ENCODE results near the gene AP5Z1.
A peak's percentile ranks its signal among the peaks of the same experiment; 100 is the strongest.

The AP5Z1 gene

DNA sequence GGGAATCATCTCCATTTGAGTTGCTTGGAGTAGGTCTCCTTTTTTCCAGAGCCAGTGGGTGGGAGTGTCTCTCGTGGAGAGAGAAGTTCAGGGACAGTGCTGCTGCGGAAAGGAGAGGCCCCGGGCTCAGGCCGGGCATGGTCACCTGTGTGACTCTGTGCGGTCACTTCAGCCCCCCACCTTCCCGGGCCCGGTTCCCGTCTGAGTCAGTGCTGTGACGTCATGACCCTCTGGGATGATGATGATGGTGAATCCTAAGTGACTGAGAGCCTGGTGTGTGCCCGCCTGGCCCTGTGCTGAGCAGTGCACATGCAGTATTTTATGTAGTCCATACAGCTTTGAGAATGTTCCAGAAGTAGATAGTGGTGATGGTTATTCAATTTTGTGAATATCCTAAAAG is 32.6 kb upstream of the AP5Z1 start:
- H3K27ac ChIP-seq: no peak overlapping the region
- peaks cover 35% of the 10 kb centered on the region for H3K36me3 ChIP-seq (ENCODE audit: insufficient read depth, low read length)
- TF ChIP-seq EZH2 (IDR thresholded peaks at IDR 0.05): no peak
- TF ChIP-seq FOXP2 (optimal IDR thresholded peaks at IDR 0.05; ENCODE audit: control extremely low read depth, extremely low read length, insufficient read depth): no peak
- no peak for TF ChIP-seq POLR2AphosphoS5 (IDR thresholded peaks at IDR 0.05; ENCODE audit: borderline replicate concordance, low read depth, low read length)
- no peak overlapping the region for H3K9ac ChIP-seq (ENCODE audit: insufficient read length)
- no peak overlapping the region for H3K4me3 ChIP-seq
- H3K9me3 ChIP-seq (ENCODE audit: low read depth, low read length): no peaks in the 10 kb centered on the region
- DNase-seq (ENCODE audit: low read depth, low spot score): no peak

DNA sequence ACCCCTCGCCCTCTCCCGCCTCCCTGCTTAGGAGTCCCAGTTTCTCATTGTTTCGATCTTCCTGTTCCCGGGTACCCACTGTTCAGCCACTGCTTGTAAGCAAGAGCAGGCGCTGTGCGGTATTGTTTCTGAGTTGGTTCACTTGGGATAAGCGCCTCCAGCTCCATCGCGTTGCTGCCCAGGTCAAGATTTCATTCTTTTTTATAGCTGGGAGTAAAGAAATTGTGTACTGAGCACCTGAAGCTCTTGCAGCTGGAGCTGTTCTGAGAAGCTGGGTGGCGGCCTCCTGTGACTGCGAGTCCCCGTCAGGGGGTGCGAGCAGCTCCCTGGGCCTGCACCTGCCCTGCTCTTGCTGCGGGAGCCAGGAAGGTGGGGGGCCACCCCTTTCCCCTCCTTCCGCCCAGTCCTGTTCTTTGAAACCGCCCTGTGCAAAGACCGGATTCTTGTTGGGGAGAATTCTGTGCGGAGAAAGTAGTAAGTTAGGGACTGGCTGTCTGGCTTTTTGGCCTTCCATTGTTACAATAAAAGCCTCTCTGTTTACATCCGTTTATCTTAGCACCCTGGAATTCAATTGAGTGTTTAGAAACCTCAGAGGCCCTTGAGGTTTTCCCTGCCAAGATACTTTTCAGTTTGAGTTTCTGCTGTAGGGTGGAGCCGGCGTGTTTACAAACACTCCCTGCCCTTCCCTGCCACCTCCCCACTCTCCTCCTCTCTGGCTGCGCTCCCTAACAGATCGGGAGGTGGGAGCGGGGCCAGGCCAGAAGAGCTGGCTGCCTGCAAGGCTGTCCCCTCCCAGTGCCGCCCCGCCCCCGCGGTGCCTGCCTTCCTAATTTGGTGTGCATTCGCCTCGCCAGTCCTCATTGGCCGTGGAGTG is 30.8 kb upstream of the AP5Z1 start:
- H3K27ac ChIP-seq: peak overlapping the region; percentile 94
- TF ChIP-seq FOXP2 (optimal IDR thresholded peaks at IDR 0.05; ENCODE audit: control extremely low read depth, extremely low read length, insufficient read depth): peak; percentile 98
- no peak for TF ChIP-seq EZH2 (IDR thresholded peaks at IDR 0.05)
- H3K9ac ChIP-seq (ENCODE audit: insufficient read length): peak overlapping the region; percentile 72
- H3K9me3 ChIP-seq (ENCODE audit: low read depth, low read length): no peaks in the 10 kb centered on the region
- peaks cover 50% of the 10 kb centered on the region for H3K36me3 ChIP-seq (ENCODE audit: insufficient read depth, low read length)
- peak overlapping the region; percentile 69 for H3K4me3 ChIP-seq
- peak; percentile 60 for DNase-seq (ENCODE audit: low read depth, low spot score)

DNA sequence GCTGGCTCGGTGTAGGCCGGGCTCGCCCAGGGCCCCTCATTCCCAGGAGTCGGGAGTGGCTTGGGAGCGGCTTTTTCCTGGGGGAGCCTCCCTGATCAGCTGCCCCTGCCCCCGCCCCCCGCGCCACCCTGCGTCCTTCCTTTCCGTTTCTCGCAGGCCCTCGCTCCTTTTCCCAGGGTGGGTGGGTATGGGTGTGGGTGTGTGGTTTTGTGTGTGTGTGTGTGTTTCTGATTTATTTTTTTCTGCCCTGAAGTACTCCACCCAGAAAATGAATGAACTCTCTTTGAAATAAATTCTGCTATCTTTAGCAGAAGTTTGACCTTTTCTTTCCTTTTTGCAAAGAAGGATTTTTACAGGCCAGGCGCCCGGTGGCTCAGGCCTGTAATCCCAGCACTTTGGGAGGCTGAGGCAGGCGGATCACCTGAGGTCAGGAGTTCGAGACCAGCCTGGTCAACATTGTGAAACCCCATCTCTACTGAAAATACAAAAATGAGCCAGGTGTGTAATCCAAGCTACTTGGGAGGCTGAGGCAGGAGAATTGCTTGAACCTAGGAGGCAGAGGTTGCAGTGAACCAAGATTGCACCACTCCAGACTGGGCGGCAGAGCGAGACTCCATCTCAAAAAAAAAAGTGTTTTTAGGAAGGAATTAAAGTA is 30.0 kb upstream of the AP5Z1 start:
- H3K9ac ChIP-seq (ENCODE audit: insufficient read length): peak overlapping the region; percentile 72
- H3K4me3 ChIP-seq: peak overlapping the region; percentile 69
- H3K36me3 ChIP-seq (ENCODE audit: insufficient read depth, low read length): peaks cover 55% of the 10 kb centered on the region
- H3K27ac ChIP-seq: peak overlapping the region; percentile 94
- no peak for DNase-seq (ENCODE audit: low read depth, low spot score)
- H3K9me3 ChIP-seq (ENCODE audit: low read depth, low read length): no peaks in the 10 kb centered on the region
- TF ChIP-seq FOXP2 (optimal IDR thresholded peaks at IDR 0.05; ENCODE audit: control extremely low read depth, extremely low read length, insufficient read depth) (no peak), POLR2AphosphoS5 (IDR thresholded peaks at IDR 0.05; ENCODE audit: borderline replicate concordance, low read depth, low read length) (no peak), EZH2 (IDR thresholded peaks at IDR 0.05) (no peak)

DNA sequence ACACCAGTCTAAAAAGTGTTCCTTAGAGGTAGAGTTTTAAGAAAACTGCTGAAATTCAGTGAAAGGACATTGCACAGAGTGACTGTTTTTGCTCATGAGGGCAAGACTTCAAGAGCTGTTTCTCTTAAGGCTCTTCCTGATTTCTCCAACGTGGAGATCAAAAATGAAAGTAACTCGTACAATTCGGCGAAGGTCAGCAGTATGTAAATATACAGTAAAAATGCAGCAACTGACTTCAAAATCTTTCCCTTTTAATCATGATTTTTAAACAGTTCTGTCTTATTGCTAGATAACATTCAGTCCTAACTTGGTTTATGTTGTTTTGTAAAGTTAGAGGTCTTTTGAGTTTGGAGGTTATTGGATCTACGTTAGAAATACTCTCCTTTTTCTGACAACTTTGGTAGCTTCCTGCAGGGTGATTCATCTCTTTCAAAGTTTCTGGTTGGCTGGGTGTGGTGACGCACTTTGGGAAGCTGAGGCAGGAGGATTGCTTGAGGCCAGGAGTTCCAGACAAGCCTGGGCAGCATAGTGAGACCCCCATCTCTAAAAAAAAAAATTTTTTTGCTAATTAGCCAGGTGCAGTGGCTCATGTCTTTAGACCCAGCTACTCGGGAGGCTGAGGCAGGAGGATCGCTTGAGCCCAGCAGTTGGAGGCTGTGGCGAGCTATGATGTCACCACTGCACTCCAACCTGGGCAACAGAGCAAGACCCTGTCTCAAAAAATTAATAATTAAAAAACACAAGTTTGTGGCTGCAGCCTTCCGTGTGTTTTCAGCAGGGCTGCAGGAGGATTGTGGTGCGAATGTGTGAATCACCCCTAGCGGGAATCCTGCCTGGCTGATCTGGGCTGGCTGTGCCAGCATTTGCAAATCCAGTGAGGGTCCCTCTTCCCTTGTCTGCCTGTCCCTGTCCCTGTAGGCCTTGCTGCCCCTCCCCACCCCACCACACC is 29.2 kb upstream of the AP5Z1 start:
- no peaks in the 10 kb centered on the region for H3K9me3 ChIP-seq (ENCODE audit: low read depth, low read length)
- H3K4me3 ChIP-seq: peak overlapping the region; percentile 69
- TF ChIP-seq EZH2 (IDR thresholded peaks at IDR 0.05) (no peak), FOXP2 (optimal IDR thresholded peaks at IDR 0.05; ENCODE audit: control extremely low read depth, extremely low read length, insufficient read depth) (no peak), POLR2AphosphoS5 (IDR thresholded peaks at IDR 0.05; ENCODE audit: borderline replicate concordance, low read depth, low read length) (no peak)
- peak overlapping the region; percentile 72 for H3K9ac ChIP-seq (ENCODE audit: insufficient read length)
- no peak for DNase-seq (ENCODE audit: low read depth, low spot score)
- H3K27ac ChIP-seq: peak overlapping the region; percentile 94
- H3K36me3 ChIP-seq (ENCODE audit: insufficient read depth, low read length): peaks cover 51% of the 10 kb centered on the region

DNA sequence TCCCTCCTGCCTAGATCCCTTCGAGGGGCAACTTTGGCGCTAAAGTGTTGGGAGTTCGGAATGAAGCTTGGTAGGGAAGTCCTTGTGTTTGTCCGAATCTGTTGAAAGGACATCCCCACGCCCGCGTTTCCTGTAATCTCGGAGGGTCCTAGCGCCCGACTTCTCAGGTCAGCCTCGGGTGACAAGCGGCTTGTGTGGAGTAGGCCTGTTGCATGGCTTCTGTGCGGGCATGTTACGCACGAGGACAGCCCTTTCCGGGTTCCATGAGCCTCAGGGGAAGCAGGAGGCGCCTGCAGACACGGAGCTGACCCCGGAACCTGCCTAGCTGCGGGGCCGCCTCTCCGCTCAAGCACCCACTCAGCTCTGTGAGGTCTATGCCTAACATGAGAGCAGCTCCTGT is 28.4 kb upstream of the AP5Z1 start:
- no peak for DNase-seq (ENCODE audit: low read depth, low spot score)
- Histone ChIP-seq H3K9me3 (ENCODE audit: low read depth, low read length) (no peaks in the 10 kb centered on the region), H3K27ac (no peak overlapping the region), H3K36me3 (ENCODE audit: insufficient read depth, low read length) (peaks cover 54% of the 10 kb centered on the region), H3K4me3 (no peak overlapping the region), H3K9ac (ENCODE audit: insufficient read length) (no peak overlapping the region)
- TF ChIP-seq FOXP2 (optimal IDR thresholded peaks at IDR 0.05; ENCODE audit: control extremely low read depth, extremely low read length, insufficient read depth) (no peak), EZH2 (IDR thresholded peaks at IDR 0.05) (no peak), POLR2AphosphoS5 (IDR thresholded peaks at IDR 0.05; ENCODE audit: borderline replicate concordance, low read depth, low read length) (no peak)

DNA sequence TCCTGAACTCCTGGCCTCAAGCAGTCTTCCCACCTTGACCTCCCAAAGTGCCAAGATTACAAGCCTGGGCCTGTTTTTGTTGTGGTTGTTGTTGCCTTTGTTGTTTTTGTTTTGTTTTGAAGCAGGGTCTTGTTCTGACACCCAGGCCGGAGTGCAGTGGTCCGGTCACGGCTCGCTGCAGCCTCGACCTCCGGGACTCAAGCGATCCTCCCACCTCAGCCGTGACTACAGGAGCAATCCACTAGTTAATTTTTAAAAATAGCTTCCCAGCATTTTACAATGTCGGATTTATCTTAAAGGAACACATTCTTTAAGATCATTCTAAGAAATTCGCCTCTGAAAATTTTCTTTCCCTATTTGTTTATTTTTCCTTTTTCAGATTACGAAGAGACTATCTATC is 27.7 kb upstream of the AP5Z1 start:
- no peaks in the 10 kb centered on the region for H3K9me3 ChIP-seq (ENCODE audit: low read depth, low read length)
- no peak overlapping the region for H3K4me3 ChIP-seq
- peaks cover 48% of the 10 kb centered on the region for H3K36me3 ChIP-seq (ENCODE audit: insufficient read depth, low read length)
- TF ChIP-seq FOXP2 (optimal IDR thresholded peaks at IDR 0.05; ENCODE audit: control extremely low read depth, extremely low read length, insufficient read depth) (no peak), POLR2AphosphoS5 (IDR thresholded peaks at IDR 0.05; ENCODE audit: borderline replicate concordance, low read depth, low read length) (no peak), EZH2 (IDR thresholded peaks at IDR 0.05) (no peak)
- no peak overlapping the region for H3K9ac ChIP-seq (ENCODE audit: insufficient read length)
- DNase-seq (ENCODE audit: low read depth, low spot score): no peak
- H3K27ac ChIP-seq: peak overlapping the region; percentile 60

DNA sequence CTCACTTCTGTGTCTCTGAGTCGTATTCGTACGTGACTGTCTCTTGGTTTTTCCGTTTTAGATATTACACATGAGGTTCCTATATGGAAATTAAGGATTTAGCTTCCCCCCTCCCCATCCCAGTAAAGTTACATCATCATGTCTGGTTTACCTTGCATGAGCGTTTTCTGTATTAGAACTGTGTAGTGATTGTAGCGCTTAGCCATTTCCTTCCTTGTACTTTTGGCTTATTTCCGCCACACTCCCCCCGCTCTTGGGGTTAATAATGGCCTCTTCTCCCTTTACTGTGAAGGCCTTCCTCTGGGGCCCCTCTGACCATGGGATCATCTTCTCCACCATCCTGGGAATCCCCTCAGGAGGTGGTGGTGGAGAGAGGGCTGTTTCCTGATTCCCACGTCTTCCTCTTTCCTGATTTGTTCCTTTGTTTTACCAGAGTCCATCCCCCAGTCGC is 27.2 kb upstream of the AP5Z1 start:
- Histone ChIP-seq H3K27ac (peak overlapping the region; percentile 60), H3K9me3 (ENCODE audit: low read depth, low read length) (no peaks in the 10 kb centered on the region), H3K4me3 (no peak overlapping the region), H3K9ac (ENCODE audit: insufficient read length) (no peak overlapping the region), H3K36me3 (ENCODE audit: insufficient read depth, low read length) (peaks cover 45% of the 10 kb centered on the region)
- no peak for DNase-seq (ENCODE audit: low read depth, low spot score)
- TF ChIP-seq POLR2AphosphoS5 (IDR thresholded peaks at IDR 0.05; ENCODE audit: borderline replicate concordance, low read depth, low read length) (no peak), FOXP2 (optimal IDR thresholded peaks at IDR 0.05; ENCODE audit: control extremely low read depth, extremely low read length, insufficient read depth) (no peak), EZH2 (IDR thresholded peaks at IDR 0.05) (no peak)

DNA sequence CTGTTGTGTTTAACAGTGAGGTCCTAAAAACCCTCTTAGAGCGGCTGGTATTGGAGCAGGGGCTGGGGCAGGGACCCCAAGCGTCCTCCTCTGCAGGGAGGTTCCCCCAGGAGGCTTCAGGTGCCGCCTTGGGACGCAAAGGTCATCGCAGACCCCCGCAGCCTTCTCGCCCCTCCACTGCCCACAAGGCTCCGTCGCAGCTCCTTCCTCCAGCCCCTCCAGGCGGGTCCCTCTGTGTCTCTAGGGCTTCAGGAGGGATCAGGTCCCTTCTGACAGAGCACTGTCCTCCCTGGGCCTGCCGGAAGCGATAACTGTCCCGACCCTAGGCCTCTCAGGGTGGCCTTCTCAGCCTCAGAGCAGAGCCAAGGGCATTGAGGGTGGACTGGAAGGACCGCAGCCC is 26.1 kb upstream of the AP5Z1 start:
- no peak overlapping the region for H3K27ac ChIP-seq
- no peak overlapping the region for H3K9ac ChIP-seq (ENCODE audit: insufficient read length)
- H3K4me3 ChIP-seq: no peak overlapping the region
- no peak for TF ChIP-seq FOXP2 (optimal IDR thresholded peaks at IDR 0.05; ENCODE audit: control extremely low read depth, extremely low read length, insufficient read depth)
- peaks cover 56% of the 10 kb centered on the region for H3K36me3 ChIP-seq (ENCODE audit: insufficient read depth, low read length)
- DNase-seq (ENCODE audit: low read depth, low spot score): no peak
- H3K9me3 ChIP-seq (ENCODE audit: low read depth, low read length): no peaks in the 10 kb centered on the region

Data from SK-N-MC (cell line).